WI38 (cell line): ENCODE results near the gene TFEB.

Experiments
- H3K4me3 ChIP-seq: 2 replicates; pipeline ENCODE4 v1.5.1; 2011; ENCODE audit warnings: low read depth, mild to moderate bottlenecking, control low read depth, low read length
- CTCF ChIP-seq: IDR thresholded peaks from 2 replicates; pipeline ENCODE4 v1.5.1; 2012; ENCODE audit warnings: low read depth, mild to moderate bottlenecking, control low read depth, low read length

TFEB gene

GRCh38 chr6:41689171-41690008 lies 46.0 kb downstream of the TFEB start:
- TF ChIP-seq CTCF, result no peak
- no peak overlapping the region for H3K4me3 ChIP-seq

- no peak for TF ChIP-seq CTCF
- no peak overlapping the region for H3K4me3 ChIP-seq
These were observed 47.0 kb downstream of the TFEB start for GRCh38 chr6:41688256-41688965.

GRCh38 chr6:41687501-41688175 lies 47.8 kb downstream of the TFEB start:
- TF ChIP-seq CTCF, result no peak
- no peak overlapping the region for H3K4me3 ChIP-seq

GRCh38 chr6:41685641-41686380 lies 49.6 kb downstream of the TFEB start:
- TF ChIP-seq CTCF, result no peak
- H3K4me3 ChIP-seq, result no peak overlapping the region

- no peak for TF ChIP-seq CTCF
- no peak overlapping the region for H3K4me3 ChIP-seq
These were observed 50.9 kb downstream of the TFEB start for GRCh38 chr6:41684311-41685180.
